PC-9 (cell line): ENCODE measurements around the gene SMIM1.

ENCODE experiments used
- EZH2 ChIP-seq: fragments of 200-600 bp; sonication (generic); IDR thresholded peaks from 2 replicates; pipeline ENCODE4 v1.8.0; 2017; ENCODE audit warnings: antibody characterized with exemption, low read depth
- TF ChIP-seq, protein P1 (sequence below): fragments of 200-600 bp; sonication (generic); conservative IDR thresholded peaks from 2 replicates; pipeline ENCODE4 v1.6.1; 2017; ENCODE audit warnings: mixed run types, antibody characterized with exemption, mild to moderate bottlenecking, moderate library complexity

DNA sequence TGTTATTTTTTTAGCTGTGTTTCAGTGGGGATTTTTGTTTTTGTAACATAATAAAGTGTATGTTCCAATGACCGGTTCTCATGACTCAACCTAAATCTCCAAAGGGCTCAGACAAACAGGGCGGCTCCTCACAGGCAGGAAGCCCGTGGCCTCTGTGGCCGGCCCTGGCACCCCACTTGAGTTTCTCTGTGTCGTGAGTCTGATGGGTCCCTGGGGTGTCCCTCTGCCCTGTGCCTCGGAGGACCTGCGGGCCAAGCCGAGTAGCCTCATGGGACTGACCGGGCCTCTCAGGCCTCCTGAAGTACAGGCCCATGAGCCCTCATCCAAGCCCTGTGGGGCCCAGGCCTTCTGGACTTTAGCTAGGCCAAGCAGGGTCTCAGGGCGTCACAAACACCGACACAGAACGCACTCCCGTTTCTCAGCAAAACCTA is 36.4 kb upstream of the SMIM1 start:
- TF ChIP-seq, protein P1, sequence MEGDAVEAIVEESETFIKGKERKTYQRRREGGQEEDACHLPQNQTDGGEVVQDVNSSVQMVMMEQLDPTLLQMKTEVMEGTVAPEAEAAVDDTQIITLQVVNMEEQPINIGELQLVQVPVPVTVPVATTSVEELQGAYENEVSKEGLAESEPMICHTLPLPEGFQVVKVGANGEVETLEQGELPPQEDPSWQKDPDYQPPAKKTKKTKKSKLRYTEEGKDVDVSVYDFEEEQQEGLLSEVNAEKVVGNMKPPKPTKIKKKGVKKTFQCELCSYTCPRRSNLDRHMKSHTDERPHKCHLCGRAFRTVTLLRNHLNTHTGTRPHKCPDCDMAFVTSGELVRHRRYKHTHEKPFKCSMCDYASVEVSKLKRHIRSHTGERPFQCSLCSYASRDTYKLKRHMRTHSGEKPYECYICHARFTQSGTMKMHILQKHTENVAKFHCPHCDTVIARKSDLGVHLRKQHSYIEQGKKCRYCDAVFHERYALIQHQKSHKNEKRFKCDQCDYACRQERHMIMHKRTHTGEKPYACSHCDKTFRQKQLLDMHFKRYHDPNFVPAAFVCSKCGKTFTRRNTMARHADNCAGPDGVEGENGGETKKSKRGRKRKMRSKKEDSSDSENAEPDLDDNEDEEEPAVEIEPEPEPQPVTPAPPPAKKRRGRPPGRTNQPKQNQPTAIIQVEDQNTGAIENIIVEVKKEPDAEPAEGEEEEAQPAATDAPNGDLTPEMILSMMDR = no peak
- no peak for TF ChIP-seq EZH2
